HEK293 (cell line): ENCODE results near the gene SLC6A6.

ENCODE experiments used
- CTCF ChIA-PET: fragments of 350-600 bp; formaldehyde crosslinking; extraction: SDS; loops from one replicate; lab custom pipeline; 2021; ENCODE audit warnings: antibody characterized with exemption; lab: Yijun Ruan, JAX
- POLR2A ChIA-PET: fragments of 300-600 bp; formaldehyde crosslinking; extraction: SDS; loops from one replicate; lab custom pipeline; 2020; ENCODE audit warnings: antibody characterized with exemption, inconsistent platforms; lab: Yijun Ruan, JAX
- H3K27ac ChIP-seq: fragments of 200-500 bp; sonication (Bioruptor generic); 2 replicates; pipeline ENCODE4 v1.5.1; 2014; ENCODE audit warnings: low read depth, low read length, control low read depth, inconsistent platforms; ENCODE audit errors: extremely low read depth
- H3K36me3 ChIP-seq, 2 experiments: fragments of 200-500 bp in 1 of 2; sonication (Bioruptor generic) in 1 of 2; 1 replicate in 1 of 2; 2 replicates in 1 of 2; pipeline ENCODE4 v1.5.1; 2014 to 2017; ENCODE audit warnings: inconsistent platforms in 2 of 2, low read length in 2 of 2; ENCODE audit not compliant: control insufficient read depth in 2 of 2, insufficient read depth in 1 of 2
- H3K4me1 ChIP-seq: fragments of 200-500 bp; sonication (Bioruptor generic); 2 replicates; pipeline ENCODE4 v1.5.1; 2014; ENCODE audit warnings: mild to moderate bottlenecking, low read length, inconsistent platforms; ENCODE audit not compliant: control insufficient read depth, insufficient read depth
- H3K4me3 ChIP-seq: 2 replicates; pipeline ENCODE4 v1.5.1; 2011; ENCODE audit warnings: low read depth, mild to moderate bottlenecking, control low read depth, low read length, moderate library complexity
- H3K9me3 ChIP-seq: fragments of 200-500 bp; sonication (Bioruptor generic); 2 replicates; pipeline ENCODE4 v1.5.1; 2014; ENCODE audit warnings: low read depth, low read length, inconsistent platforms; ENCODE audit not compliant: control insufficient read depth, insufficient read depth
- EGR2 ChIP-seq: fragments of 450-650 bp; formaldehyde crosslinking; IDR thresholded peaks from 2 replicates; pipeline ENCODE4 v1.5.1; 2016; ENCODE audit warnings: low read depth, missing biosample characterization, missing genetic modification characterization
- KLF1 ChIP-seq: fragments of 450-650 bp; formaldehyde crosslinking; IDR thresholded peaks from 2 replicates; pipeline ENCODE4 v1.5.1; 2016; ENCODE audit warnings: missing biosample characterization, missing genetic modification characterization
- KLF7 ChIP-seq: fragments of 450-650 bp; formaldehyde crosslinking; IDR thresholded peaks from 2 replicates; pipeline ENCODE4 v1.5.1; 2016; ENCODE audit warnings: missing biosample characterization, missing genetic modification characterization, borderline replicate concordance
- SP2 ChIP-seq: fragments of 450-650 bp; formaldehyde crosslinking; IDR thresholded peaks from 2 replicates; pipeline ENCODE4 v1.5.1; 2016; ENCODE audit warnings: missing biosample characterization, missing genetic modification characterization
- ZBTB48 ChIP-seq: fragments of 450-650 bp; formaldehyde crosslinking; IDR thresholded peaks from 2 replicates; pipeline ENCODE4 v1.5.1; 2016; ENCODE audit warnings: missing biosample characterization, missing genetic modification characterization
- ZIC2 ChIP-seq: fragments of 450-650 bp; formaldehyde crosslinking; IDR thresholded peaks from 2 replicates; pipeline ENCODE4 v1.5.1; 2016; ENCODE audit warnings: missing biosample characterization, missing genetic modification characterization
- ZNF2 ChIP-seq: fragments of 450-650 bp; formaldehyde crosslinking; IDR thresholded peaks from 2 replicates; pipeline ENCODE4 v1.5.1; 2016; ENCODE audit warnings: missing biosample characterization, missing genetic modification characterization
- ZNF324 ChIP-seq: fragments of 450-650 bp; formaldehyde crosslinking; IDR thresholded peaks from 2 replicates; pipeline ENCODE4 v1.5.1; 2016; ENCODE audit warnings: missing biosample characterization, missing genetic modification characterization
- ZNF350 ChIP-seq: fragments of 450-650 bp; formaldehyde crosslinking; IDR thresholded peaks from 2 replicates; pipeline ENCODE4 v1.5.0; 2017; ENCODE audit warnings: missing biosample characterization, mild to moderate bottlenecking, missing genetic modification characterization
- ZNF600 ChIP-seq: fragments of 450-650 bp; formaldehyde crosslinking; IDR thresholded peaks from 2 replicates; pipeline ENCODE4 v1.5.1; 2016; ENCODE audit warnings: missing biosample characterization, missing genetic modification characterization
- ZNF660 ChIP-seq: fragments of 450-650 bp; IDR thresholded peaks from 2 replicates; pipeline ENCODE4 v1.5.1; 2018; ENCODE audit warnings: missing biosample characterization, mild to moderate bottlenecking, missing genetic modification characterization
- ZNF76 ChIP-seq: fragments of 450-650 bp; formaldehyde crosslinking; IDR thresholded peaks from 2 replicates; pipeline ENCODE4; 2016; ENCODE audit warnings: low read depth, missing biosample characterization, missing genetic modification characterization, borderline replicate concordance
- ZNF837 ChIP-seq: fragments of 450-650 bp; formaldehyde crosslinking; IDR thresholded peaks from 2 replicates; pipeline ENCODE4 v1.5.1; 2016; ENCODE audit warnings: missing biosample characterization, missing genetic modification characterization
- TF ChIP-seq, protein P1 (sequence below): fragments of 450-650 bp; formaldehyde crosslinking; IDR thresholded peaks from 2 replicates; pipeline ENCODE4 v1.5.1; 2016; ENCODE audit warnings: missing biosample characterization, missing genetic modification characterization
- TF ChIP-seq, protein P2 (sequence below): fragments of 450-650 bp; formaldehyde crosslinking; IDR thresholded peaks from 2 replicates; pipeline ENCODE4 v1.5.1; 2017; ENCODE audit warnings: missing biosample characterization, missing genetic modification characterization
- TF ChIP-seq, protein P3 (sequence below): fragments of 450-650 bp; formaldehyde crosslinking; IDR thresholded peaks from 2 replicates; pipeline ENCODE4 v1.5.1; 2017; ENCODE audit warnings: missing biosample characterization, missing genetic modification characterization
- TF ChIP-seq, protein P4 (sequence below): fragments of 450-650 bp; formaldehyde crosslinking; IDR thresholded peaks from 2 replicates; pipeline ENCODE4 v1.5.1; 2016; ENCODE audit warnings: missing biosample characterization, missing genetic modification characterization
- TF ChIP-seq, protein P5 (sequence below): fragments of 450-650 bp; formaldehyde crosslinking; IDR thresholded peaks from 2 replicates; pipeline ENCODE4 v1.5.1; 2016; ENCODE audit warnings: missing biosample characterization, missing genetic modification characterization, borderline replicate concordance
- TF ChIP-seq, protein P6 (sequence below): fragments of 450-650 bp; formaldehyde crosslinking; IDR thresholded peaks from 2 replicates; pipeline ENCODE4; 2016; ENCODE audit warnings: missing biosample characterization, missing genetic modification characterization
- TF ChIP-seq, protein P7 (sequence below): fragments of 450-650 bp; formaldehyde crosslinking; conservative IDR thresholded peaks from 2 replicates; pipeline ENCODE4 v1.5.1; 2016; ENCODE audit warnings: low read depth, missing biosample characterization, missing genetic modification characterization

Gene SLC6A6

DNA sequence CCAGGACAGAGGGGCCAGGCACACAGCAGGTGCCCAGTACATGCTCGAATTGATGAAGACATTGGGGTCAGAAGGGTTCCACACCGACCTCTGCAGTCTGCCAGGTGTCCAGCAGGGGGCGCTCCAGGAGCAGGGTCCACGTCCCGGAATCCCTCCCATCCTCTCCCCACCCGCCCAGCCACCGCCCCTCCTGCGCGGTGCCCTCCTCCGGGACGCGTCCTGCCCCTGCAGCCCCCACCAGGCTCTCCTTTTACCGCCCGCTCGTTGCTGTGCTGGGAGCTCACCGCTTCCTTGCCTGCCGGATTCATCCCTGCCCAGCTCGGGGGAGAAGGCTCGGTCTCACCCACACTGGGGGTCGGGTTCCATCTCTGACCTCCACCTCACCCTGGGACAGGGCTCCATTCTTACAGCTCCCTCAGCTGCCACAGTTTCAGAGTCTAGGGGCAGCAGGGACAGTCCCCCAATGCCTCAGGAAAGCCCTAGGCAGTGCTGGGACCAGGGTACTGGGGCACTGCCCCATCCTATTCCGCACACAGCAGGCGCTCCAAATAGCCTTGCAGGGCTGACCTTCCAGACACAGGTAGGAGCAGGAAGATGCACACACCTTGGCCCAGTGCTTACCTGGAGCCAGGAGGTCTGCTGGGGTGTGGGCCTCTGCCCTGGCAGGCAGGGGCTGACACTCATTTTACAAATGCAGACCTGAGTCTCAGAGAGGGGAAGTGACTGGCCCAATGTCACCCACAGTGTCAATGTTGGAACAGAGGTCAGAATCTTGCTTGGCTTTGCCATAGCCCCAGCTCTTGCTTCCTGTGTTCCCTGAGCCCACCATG is 106.8 kb downstream of the SLC6A6 start (continued):
- TF ChIP-seq KLF1 (tag by site-specific recombination): peak; percentile 71
- TF ChIP-seq, protein P1, sequence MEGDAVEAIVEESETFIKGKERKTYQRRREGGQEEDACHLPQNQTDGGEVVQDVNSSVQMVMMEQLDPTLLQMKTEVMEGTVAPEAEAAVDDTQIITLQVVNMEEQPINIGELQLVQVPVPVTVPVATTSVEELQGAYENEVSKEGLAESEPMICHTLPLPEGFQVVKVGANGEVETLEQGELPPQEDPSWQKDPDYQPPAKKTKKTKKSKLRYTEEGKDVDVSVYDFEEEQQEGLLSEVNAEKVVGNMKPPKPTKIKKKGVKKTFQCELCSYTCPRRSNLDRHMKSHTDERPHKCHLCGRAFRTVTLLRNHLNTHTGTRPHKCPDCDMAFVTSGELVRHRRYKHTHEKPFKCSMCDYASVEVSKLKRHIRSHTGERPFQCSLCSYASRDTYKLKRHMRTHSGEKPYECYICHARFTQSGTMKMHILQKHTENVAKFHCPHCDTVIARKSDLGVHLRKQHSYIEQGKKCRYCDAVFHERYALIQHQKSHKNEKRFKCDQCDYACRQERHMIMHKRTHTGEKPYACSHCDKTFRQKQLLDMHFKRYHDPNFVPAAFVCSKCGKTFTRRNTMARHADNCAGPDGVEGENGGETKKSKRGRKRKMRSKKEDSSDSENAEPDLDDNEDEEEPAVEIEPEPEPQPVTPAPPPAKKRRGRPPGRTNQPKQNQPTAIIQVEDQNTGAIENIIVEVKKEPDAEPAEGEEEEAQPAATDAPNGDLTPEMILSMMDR (tag by site-specific recombination): peak; percentile 79
- no peak for TF ChIP-seq ZNF2 (tag by site-specific recombination)
- TF ChIP-seq SP2 (tag by site-specific recombination): 0 out of 2 replicates have a peak, but pooled peaks have one; percentile 20
- TF ChIP-seq ZIC2 (tag by site-specific recombination): no peak
- TF ChIP-seq ZNF324 (tag by site-specific recombination): no peak
- TF ChIP-seq ZNF837 (tag by site-specific recombination): no peak
- TF ChIP-seq KLF7 (tag by site-specific recombination): 0 out of 2 replicates have a peak, but pooled peaks have one; percentile 31
- TF ChIP-seq ZNF600: 0 out of 2 replicates have a peak, but pooled peaks have one; percentile 23
- TF ChIP-seq, protein P2, sequence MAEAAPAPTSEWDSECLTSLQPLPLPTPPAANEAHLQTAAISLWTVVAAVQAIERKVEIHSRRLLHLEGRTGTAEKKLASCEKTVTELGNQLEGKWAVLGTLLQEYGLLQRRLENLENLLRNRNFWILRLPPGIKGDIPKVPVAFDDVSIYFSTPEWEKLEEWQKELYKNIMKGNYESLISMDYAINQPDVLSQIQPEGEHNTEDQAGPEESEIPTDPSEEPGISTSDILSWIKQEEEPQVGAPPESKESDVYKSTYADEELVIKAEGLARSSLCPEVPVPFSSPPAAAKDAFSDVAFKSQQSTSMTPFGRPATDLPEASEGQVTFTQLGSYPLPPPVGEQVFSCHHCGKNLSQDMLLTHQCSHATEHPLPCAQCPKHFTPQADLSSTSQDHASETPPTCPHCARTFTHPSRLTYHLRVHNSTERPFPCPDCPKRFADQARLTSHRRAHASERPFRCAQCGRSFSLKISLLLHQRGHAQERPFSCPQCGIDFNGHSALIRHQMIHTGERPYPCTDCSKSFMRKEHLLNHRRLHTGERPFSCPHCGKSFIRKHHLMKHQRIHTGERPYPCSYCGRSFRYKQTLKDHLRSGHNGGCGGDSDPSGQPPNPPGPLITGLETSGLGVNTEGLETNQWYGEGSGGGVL (tag by site-specific recombination): peak; percentile 66
- TF ChIP-seq, protein P3, sequence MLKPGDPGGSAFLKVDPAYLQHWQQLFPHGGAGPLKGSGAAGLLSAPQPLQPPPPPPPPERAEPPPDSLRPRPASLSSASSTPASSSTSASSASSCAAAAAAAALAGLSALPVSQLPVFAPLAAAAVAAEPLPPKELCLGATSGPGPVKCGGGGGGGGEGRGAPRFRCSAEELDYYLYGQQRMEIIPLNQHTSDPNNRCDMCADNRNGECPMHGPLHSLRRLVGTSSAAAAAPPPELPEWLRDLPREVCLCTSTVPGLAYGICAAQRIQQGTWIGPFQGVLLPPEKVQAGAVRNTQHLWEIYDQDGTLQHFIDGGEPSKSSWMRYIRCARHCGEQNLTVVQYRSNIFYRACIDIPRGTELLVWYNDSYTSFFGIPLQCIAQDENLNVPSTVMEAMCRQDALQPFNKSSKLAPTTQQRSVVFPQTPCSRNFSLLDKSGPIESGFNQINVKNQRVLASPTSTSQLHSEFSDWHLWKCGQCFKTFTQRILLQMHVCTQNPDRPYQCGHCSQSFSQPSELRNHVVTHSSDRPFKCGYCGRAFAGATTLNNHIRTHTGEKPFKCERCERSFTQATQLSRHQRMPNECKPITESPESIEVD (tag by site-specific recombination): no peak
- TF ChIP-seq, protein P4, sequence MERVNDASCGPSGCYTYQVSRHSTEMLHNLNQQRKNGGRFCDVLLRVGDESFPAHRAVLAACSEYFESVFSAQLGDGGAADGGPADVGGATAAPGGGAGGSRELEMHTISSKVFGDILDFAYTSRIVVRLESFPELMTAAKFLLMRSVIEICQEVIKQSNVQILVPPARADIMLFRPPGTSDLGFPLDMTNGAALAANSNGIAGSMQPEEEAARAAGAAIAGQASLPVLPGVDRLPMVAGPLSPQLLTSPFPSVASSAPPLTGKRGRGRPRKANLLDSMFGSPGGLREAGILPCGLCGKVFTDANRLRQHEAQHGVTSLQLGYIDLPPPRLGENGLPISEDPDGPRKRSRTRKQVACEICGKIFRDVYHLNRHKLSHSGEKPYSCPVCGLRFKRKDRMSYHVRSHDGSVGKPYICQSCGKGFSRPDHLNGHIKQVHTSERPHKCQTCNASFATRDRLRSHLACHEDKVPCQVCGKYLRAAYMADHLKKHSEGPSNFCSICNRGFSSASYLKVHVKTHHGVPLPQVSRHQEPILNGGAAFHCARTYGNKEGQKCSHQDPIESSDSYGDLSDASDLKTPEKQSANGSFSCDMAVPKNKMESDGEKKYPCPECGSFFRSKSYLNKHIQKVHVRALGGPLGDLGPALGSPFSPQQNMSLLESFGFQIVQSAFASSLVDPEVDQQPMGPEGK (tag by site-specific recombination): peak; percentile 74; the same call in 1 of the 2 replicates
- peak; percentile 50; the same call in 1 of the 2 replicates for TF ChIP-seq EGR2 (tag by site-specific recombination)
- no peak for TF ChIP-seq ZNF660 (tag by site-specific recombination)

DNA sequence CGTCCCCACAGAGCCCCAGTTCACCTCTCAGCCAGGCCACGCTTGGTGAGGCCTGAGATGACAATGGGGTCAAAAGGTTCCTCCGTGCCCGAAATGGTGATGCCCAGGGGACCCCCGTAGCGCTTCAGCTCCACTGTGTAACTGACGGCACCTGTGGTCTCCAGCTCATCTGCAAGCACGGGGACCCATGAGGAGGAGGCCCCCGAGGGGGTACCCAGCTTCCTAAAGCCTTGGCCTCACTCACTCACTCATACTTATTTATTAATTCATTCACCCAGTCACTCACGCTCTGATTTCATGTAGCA is 107.3 kb downstream of the SLC6A6 start:
- Histone ChIP-seq H3K36me3 (no peaks in the 10 kb centered on the region), H3K4me3 (no peak overlapping the region), H3K9me3 (no peaks in the 10 kb centered on the region), H3K4me1 (no peaks in the 10 kb centered on the region), H3K27ac (no peak overlapping the region)
- POLR2A ChIA-PET: no interaction called here
- CTCF ChIA-PET: interaction anchor here (0.6 to 2.7 kb wide), 15 partner anchors 10 to 411 kb away, joined by 3 to 34 read pairs (median 8); no protein-coding TSS in a partner anchor
- TF ChIP-seq, protein P5, sequence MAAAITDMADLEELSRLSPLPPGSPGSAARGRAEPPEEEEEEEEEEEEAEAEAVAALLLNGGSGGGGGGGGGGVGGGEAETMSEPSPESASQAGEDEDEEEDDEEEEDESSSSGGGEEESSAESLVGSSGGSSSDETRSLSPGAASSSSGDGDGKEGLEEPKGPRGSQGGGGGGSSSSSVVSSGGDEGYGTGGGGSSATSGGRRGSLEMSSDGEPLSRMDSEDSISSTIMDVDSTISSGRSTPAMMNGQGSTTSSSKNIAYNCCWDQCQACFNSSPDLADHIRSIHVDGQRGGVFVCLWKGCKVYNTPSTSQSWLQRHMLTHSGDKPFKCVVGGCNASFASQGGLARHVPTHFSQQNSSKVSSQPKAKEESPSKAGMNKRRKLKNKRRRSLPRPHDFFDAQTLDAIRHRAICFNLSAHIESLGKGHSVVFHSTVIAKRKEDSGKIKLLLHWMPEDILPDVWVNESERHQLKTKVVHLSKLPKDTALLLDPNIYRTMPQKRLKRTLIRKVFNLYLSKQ (tag by site-specific recombination): no peak
- TF ChIP-seq, protein P6, sequence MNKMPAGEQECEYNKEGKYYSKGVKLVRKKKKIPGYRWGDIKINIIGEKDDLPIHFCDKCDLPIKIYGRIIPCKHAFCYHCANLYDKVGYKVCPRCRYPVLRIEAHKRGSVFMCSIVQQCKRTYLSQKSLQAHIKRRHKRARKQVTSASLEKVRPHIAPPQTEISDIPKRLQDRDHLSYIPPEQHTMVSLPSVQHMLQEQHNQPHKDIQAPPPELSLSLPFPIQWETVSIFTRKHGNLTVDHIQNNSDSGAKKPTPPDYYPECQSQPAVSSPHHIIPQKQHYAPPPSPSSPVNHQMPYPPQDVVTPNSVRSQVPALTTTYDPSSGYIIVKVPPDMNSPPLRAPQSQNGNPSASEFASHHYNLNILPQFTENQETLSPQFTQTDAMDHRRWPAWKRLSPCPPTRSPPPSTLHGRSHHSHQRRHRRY (tag by site-specific recombination): no peak
- TF ChIP-seq ZNF76: no peak
- TF ChIP-seq ZBTB48 (tag by site-specific recombination): no peak
- TF ChIP-seq ZNF350: no peak
- TF ChIP-seq, protein P7, sequence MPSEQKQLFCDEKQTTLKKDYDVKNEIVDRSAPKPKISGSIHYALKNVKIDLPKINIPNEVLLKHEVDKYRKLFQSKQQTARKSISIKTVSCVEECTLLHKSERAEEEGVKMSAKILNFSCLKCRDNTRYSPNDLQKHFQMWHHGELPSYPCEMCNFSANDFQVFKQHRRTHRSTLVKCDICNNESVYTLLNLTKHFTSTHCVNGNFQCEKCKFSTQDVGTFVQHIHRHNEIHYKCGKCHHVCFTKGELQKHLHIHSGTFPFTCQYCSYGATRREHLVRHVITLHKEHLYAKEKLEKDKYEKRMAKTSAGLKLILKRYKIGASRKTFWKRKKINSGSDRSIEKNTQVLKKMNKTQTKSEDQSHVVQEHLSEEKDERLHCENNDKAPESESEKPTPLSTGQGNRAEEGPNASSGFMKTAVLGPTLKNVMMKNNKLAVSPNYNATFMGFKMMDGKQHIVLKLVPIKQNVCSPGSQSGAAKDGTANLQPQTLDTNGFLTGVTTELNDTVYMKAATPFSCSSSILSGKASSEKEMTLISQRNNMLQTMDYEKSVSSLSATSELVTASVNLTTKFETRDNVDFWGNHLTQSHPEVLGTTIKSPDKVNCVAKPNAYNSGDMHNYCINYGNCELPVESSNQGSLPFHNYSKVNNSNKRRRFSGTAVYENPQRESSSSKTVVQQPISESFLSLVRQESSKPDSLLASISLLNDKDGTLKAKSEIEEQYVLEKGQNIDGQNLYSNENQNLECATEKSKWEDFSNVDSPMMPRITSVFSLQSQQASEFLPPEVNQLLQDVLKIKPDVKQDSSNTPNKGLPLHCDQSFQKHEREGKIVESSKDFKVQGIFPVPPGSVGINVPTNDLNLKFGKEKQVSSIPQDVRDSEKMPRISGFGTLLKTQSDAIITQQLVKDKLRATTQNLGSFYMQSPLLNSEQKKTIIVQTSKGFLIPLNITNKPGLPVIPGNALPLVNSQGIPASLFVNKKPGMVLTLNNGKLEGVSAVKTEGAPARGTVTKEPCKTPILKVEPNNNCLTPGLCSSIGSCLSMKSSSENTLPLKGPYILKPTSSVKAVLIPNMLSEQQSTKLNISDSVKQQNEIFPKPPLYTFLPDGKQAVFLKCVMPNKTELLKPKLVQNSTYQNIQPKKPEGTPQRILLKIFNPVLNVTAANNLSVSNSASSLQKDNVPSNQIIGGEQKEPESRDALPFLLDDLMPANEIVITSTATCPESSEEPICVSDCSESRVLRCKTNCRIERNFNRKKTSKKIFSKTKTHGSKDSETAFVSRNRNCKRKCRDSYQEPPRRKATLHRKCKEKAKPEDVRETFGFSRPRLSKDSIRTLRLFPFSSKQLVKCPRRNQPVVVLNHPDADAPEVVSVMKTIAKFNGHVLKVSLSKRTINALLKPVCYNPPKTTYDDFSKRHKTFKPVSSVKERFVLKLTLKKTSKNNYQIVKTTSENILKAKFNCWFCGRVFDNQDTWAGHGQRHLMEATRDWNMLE (tag by site-specific recombination): no peak
- no peak for TF ChIP-seq ZNF2 (tag by site-specific recombination)
